Measurements from ENCODE around the gene OSTF1. TPM values are rescaled to one million over a fixed set of nuclear protein-coding genes. Genes with fewer than 3 reads are reported as not detected.

OSTF1 gene
- total and polyA plus RNA-seq, 2 experiments from 2014 or later, result 15.6 to 24.0 TPM

DNA sequence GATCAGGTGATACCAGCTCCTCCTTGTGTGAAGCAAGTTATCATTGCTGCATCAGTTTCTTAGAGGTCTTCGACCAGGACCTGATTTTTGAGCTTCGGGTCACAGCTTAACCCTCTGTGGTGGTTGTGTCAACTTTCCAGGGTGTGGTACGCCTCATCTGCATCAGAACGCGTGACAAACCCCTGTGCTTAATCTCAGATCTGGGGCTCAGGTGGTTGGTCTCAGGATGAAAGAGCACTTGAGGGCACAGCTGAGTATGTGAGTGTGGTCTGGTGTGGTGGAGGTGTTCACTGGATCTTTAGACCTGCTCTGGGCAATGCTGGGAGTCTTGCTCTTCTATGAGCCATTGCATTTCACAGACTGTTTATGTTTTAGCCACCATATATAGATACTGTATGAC lies 64.1 kb downstream of the OSTF1 start:
- no peaks in the 10 kb centered on the region for H3K79me2 ChIP-seq (replicated peaks; ENCODE audit: insufficient read depth)
- no peaks in the 10 kb centered on the region for H3K4me1 ChIP-seq (ENCODE audit: insufficient read depth)
- H2AFZ ChIP-seq, result no peak overlapping the region
- H3K9me3 Mint-ChIP-seq, result no peaks in the 10 kb centered on the region
- H3K27me3 Mint-ChIP-seq (ENCODE audit: insufficient read depth, low read depth, poor library complexity), result peaks cover 4% of the 10 kb centered on the region
- no peaks in the 10 kb centered on the region for H3K27me3 ChIP-seq (ENCODE audit: insufficient read depth)
- H3K4me3 Mint-ChIP-seq, result no peak overlapping the region
- no peak overlapping the region for H3K4me3 ChIP-seq
- DNase-seq (ENCODE audit: low spot score) (no peak), ATAC-seq (no peak)
- H3K4me2 ChIP-seq, result no peak overlapping the region
- no peak for TF ChIP-seq ZNF331 (CRISPR knock-in tag; IDR thresholded peaks at IDR 0.05; ENCODE audit: low read depth)
- no peak for TF ChIP-seq NANOG (IDR thresholded peaks at IDR 0.05; ENCODE audit: borderline replicate concordance)
- no peak for TF ChIP-seq CREB1 (CRISPR knock-in tag; IDR thresholded peaks at IDR 0.05; ENCODE audit: low read depth)
- TF ChIP-seq ETS1 (IDR thresholded peaks at IDR 0.05), result no peak
- no peak for TF ChIP-seq STAT1 (IDR thresholded peaks at IDR 0.05; ENCODE audit: unreplicated experiment)
- TF ChIP-seq, protein P1, sequence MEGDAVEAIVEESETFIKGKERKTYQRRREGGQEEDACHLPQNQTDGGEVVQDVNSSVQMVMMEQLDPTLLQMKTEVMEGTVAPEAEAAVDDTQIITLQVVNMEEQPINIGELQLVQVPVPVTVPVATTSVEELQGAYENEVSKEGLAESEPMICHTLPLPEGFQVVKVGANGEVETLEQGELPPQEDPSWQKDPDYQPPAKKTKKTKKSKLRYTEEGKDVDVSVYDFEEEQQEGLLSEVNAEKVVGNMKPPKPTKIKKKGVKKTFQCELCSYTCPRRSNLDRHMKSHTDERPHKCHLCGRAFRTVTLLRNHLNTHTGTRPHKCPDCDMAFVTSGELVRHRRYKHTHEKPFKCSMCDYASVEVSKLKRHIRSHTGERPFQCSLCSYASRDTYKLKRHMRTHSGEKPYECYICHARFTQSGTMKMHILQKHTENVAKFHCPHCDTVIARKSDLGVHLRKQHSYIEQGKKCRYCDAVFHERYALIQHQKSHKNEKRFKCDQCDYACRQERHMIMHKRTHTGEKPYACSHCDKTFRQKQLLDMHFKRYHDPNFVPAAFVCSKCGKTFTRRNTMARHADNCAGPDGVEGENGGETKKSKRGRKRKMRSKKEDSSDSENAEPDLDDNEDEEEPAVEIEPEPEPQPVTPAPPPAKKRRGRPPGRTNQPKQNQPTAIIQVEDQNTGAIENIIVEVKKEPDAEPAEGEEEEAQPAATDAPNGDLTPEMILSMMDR (conservative IDR thresholded peaks at IDR 0.05; ENCODE audit: low read depth in 2 of 2), result no peak
- H3F3A ChIP-seq (replicated peaks; ENCODE audit: low read depth), result no peaks in the 10 kb centered on the region
- H4K20me1 ChIP-seq (replicated peaks; ENCODE audit: insufficient read depth), result no peaks in the 10 kb centered on the region
- H3K36me3 Mint-ChIP-seq (ENCODE audit: low read depth), result no peaks in the 10 kb centered on the region
- H3K27ac ChIP-seq (ENCODE audit: low read depth), result no peak overlapping the region
- no peak overlapping the region for H3K27ac Mint-ChIP-seq
- no peaks in the 10 kb centered on the region for H3K36me3 ChIP-seq (ENCODE audit: insufficient read depth)
- H3K4me1 Mint-ChIP-seq, result no peaks in the 10 kb centered on the region
- no peaks in the 10 kb centered on the region for H3K9me2 ChIP-seq (ENCODE audit: insufficient read depth)

DNA sequence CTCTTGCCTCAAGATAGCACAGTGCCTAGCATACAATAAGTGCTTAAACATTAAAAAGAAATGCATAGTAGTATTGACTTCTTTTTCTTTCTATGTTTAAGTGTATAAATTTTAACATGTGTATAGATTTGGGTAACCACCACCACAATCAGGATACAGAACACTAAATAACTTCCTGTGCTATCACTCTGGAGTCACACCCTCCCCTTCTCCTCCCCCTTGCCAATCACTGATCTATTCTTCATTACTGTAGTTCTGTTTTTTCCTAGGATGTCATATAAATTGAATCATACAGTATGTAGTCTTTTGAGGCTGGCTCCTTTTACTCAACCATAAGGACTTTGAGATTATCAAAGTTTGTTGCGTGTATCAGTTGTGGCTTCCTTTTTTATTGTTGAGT lies 68.5 kb downstream of the OSTF1 start:
- no peaks in the 10 kb centered on the region for H3K27me3 ChIP-seq (ENCODE audit: insufficient read depth)
- H3K36me3 ChIP-seq (ENCODE audit: insufficient read depth), result no peaks in the 10 kb centered on the region
- no peak overlapping the region for H3K4me2 ChIP-seq
- Mint-ChIP-seq H3K4me1 (no peaks in the 10 kb centered on the region), H3K27me3 (ENCODE audit: insufficient read depth, low read depth, poor library complexity) (peaks cover 2% of the 10 kb centered on the region), H3K36me3 (ENCODE audit: low read depth) (no peaks in the 10 kb centered on the region), H3K4me3 (no peak overlapping the region), H3K27ac (no peak overlapping the region), H3K9me3 (no peaks in the 10 kb centered on the region)
- no peaks in the 10 kb centered on the region for H4K20me1 ChIP-seq (replicated peaks; ENCODE audit: insufficient read depth)
- H3K4me3 ChIP-seq, result no peak overlapping the region
- ATAC-seq, result no peak
- no peak for DNase-seq (ENCODE audit: low spot score)
- no peaks in the 10 kb centered on the region for H3F3A ChIP-seq (replicated peaks; ENCODE audit: low read depth)
- no peaks in the 10 kb centered on the region for H3K79me2 ChIP-seq (replicated peaks; ENCODE audit: insufficient read depth)
- no peaks in the 10 kb centered on the region for H3K9me2 ChIP-seq (ENCODE audit: insufficient read depth)
- H3K4me1 ChIP-seq (ENCODE audit: insufficient read depth), result no peaks in the 10 kb centered on the region
- no peak overlapping the region for H3K27ac ChIP-seq (ENCODE audit: low read depth)
- H2AFZ ChIP-seq, result no peak overlapping the region
- TF ChIP-seq, protein P1 (conservative IDR thresholded peaks at IDR 0.05; ENCODE audit: low read depth in 2 of 2), result no peak
- no peak for TF ChIP-seq POLR2AphosphoS5 (IDR thresholded peaks at IDR 0.05; ENCODE audit: low read depth)
- no peak for TF ChIP-seq NANOG (IDR thresholded peaks at IDR 0.05; ENCODE audit: borderline replicate concordance)
- TF ChIP-seq ZNF462 (CRISPR knock-in tag; IDR thresholded peaks at IDR 0.05), result no peak
- TF ChIP-seq ZNF331 (CRISPR knock-in tag; IDR thresholded peaks at IDR 0.05; ENCODE audit: low read depth), result no peak
- TF ChIP-seq CREB1 (CRISPR knock-in tag; IDR thresholded peaks at IDR 0.05; ENCODE audit: low read depth), result no peak
- no peak for TF ChIP-seq STAT1 (IDR thresholded peaks at IDR 0.05; ENCODE audit: unreplicated experiment)
- no peak for TF ChIP-seq EZH2phosphoT487 (IDR thresholded peaks at IDR 0.05; ENCODE audit: unreplicated experiment)
- TF ChIP-seq ZNF114 (CRISPR knock-in tag; IDR thresholded peaks at IDR 0.05), result no peak
